Peyer's patch (tissue), 4 donors: ENCODE data around the gene NOVA2.

ENCODE experiments used
- POLR2A ChIP-seq, 2 donors: fragments of 450-650 bp; IDR thresholded peaks; one replicate each; pipeline ENCODE4 v1.5.1; 2017; ENCODE audit warnings: antibody characterized with exemption in 2 of 2, mild to moderate bottlenecking in 2 of 2, moderate library complexity in 2 of 2
- TF ChIP-seq, protein P1 (sequence below), 6 experiments: fragments of 450-650 bp in 4 of 6; fragments of 200-600 bp in 2 of 6; sonication (generic) in 1 of 6; IDR thresholded peaks; one replicate each; pipeline ENCODE4 v1.5.1; 2017 to 2019; ENCODE audit warnings: antibody characterized with exemption in 6 of 6, mild to moderate bottlenecking in 3 of 6, moderate library complexity in 1 of 6

DNA sequence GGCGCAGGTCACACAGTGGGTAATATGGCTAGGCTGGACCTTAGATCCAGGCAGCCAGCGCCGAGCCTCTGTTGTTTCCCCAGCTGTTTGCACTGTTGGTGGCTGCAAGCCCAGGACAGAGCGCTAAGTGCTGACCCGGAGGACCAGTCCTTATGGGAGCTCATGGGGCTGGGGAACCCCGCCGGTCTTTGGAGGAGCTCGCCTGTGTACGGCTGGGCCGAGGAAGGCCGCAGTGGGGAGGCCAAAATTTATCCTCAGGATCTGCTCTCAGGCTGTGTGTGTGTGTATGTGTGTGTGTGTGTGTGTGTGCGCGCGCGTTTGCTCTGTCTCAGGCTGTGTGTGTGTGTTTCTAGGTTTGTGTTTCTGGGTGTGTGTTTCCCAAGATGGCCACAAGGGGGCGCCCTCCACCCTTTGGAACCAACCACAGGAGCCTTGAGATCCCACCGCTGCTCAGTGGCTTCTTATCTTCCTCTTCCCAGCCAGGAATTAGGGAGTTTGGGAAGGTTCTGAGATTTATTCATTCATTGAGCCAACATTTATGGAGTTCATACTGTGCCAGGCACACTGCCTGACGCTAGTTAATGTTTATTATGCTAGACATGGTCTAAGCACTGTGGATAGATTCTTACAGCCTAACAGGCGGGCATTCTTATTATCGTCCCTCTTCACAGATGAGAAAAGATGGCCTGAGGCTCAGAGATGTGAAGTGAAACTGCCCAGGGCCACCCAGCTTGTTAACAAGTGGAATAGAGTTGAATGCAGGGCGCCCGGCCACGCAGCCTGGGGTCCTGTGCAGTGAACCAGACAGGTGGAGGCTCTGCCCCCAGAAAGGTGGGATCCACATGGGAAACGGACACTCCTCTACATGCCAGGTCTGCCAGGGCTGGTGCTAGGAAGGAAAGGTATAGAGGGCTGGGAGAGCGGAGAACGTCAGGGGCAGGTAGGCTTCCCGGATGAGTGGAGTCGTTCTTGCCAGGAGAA lies 36.2 kb upstream of the NOVA2 start:
- TF ChIP-seq, protein P1, sequence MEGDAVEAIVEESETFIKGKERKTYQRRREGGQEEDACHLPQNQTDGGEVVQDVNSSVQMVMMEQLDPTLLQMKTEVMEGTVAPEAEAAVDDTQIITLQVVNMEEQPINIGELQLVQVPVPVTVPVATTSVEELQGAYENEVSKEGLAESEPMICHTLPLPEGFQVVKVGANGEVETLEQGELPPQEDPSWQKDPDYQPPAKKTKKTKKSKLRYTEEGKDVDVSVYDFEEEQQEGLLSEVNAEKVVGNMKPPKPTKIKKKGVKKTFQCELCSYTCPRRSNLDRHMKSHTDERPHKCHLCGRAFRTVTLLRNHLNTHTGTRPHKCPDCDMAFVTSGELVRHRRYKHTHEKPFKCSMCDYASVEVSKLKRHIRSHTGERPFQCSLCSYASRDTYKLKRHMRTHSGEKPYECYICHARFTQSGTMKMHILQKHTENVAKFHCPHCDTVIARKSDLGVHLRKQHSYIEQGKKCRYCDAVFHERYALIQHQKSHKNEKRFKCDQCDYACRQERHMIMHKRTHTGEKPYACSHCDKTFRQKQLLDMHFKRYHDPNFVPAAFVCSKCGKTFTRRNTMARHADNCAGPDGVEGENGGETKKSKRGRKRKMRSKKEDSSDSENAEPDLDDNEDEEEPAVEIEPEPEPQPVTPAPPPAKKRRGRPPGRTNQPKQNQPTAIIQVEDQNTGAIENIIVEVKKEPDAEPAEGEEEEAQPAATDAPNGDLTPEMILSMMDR (IDR thresholded peaks at IDR 0.05) = peak; percentile 67 to 88 (median 78)
- TF ChIP-seq POLR2A (IDR thresholded peaks at IDR 0.05) = no peak
